ENCODE data around the gene M1AP.

GRCh38 chr2:74688881-74689280 is 40.8 kb upstream of the M1AP start:
- no peak for TF ChIP-seq CTCF (IDR thresholded peaks at IDR 0.05)
- TF ChIP-seq POLR2A (IDR thresholded peaks at IDR 0.05; ENCODE audit: low read depth) = no peak
- no peak for TF ChIP-seq EP300 (IDR thresholded peaks at IDR 0.05)
- no peak for TF ChIP-seq POLR2AphosphoS5 (IDR thresholded peaks at IDR 0.05)

Data from esophagus muscularis mucosa (tissue), 4 donors.